HepG2 (cell line): Measurements from ENCODE around the gene TAF5. TPM values are rescaled to one million over a fixed set of nuclear protein-coding genes. Genes with fewer than 3 reads are reported as not detected.
A peak's percentile ranks its signal among the peaks of the same experiment; 100 is the strongest.

Experiments
- FOSL2 ChIP-seq: sonication (generic); formaldehyde crosslinking; IDR thresholded peaks from 2 replicates; pipeline ENCODE4 v1.4.0; 2020; ENCODE audit warnings: missing genetic modification reagents
- IRF2 ChIP-seq: IDR thresholded peaks from 2 replicates; pipeline ENCODE4 v1.6.1; 2018; ENCODE audit warnings: missing genetic modification reagents, missing compliant biosample characterization
- RBAK ChIP-seq: sonication (generic); formaldehyde crosslinking; IDR thresholded peaks from 2 replicates; pipeline ENCODE4 v1.5.1; 2020; ENCODE audit warnings: mild to moderate bottlenecking, missing genetic modification reagents
- SIX4 ChIP-seq: sonication (generic); formaldehyde crosslinking; IDR thresholded peaks from 2 replicates; pipeline ENCODE4 v1.4.0; 2020; ENCODE audit warnings: missing genetic modification reagents
- SUZ12 ChIP-seq: fragments of 150-350 bp; IDR thresholded peaks from 2 replicates; pipeline ENCODE4 v1.6.1; 2014; ENCODE audit warnings: low read depth, low read length
- ZNF180 ChIP-seq: sonication (generic); formaldehyde crosslinking; IDR thresholded peaks from 2 replicates; pipeline ENCODE4 v1.4.0; 2020; ENCODE audit warnings: low read depth, missing genetic modification reagents, borderline replicate concordance
- ZNF253 ChIP-seq: sonication (generic); formaldehyde crosslinking; IDR thresholded peaks from 2 replicates; pipeline ENCODE4 v1.8.0; 2022; ENCODE audit warnings: mild to moderate bottlenecking, missing genetic modification reagents, borderline replicate concordance
- ZNF331 ChIP-seq: sonication (generic); formaldehyde crosslinking; IDR thresholded peaks from 2 replicates; pipeline ENCODE4 v1.4.0; 2020; ENCODE audit warnings: missing genetic modification reagents
- ZNF644 ChIP-seq: IDR thresholded peaks from 2 replicates; pipeline ENCODE4 v1.6.1; 2016; ENCODE audit warnings: low read depth
- ZNF724P ChIP-seq: sonication (generic); formaldehyde crosslinking; IDR thresholded peaks from 2 replicates; pipeline ENCODE4 v1.8.0; 2022; ENCODE audit warnings: missing genetic modification reagents, borderline replicate concordance
- ZNF816 ChIP-seq: sonication (generic); formaldehyde crosslinking; IDR thresholded peaks from 2 replicates; pipeline ENCODE4 v1.8.0; 2022; ENCODE audit warnings: missing genetic modification reagents, mild to moderate bottlenecking, borderline replicate concordance
- polyA plus RNA-seq, 8 experiments: library from polyadenylated mRNA; depleted of rRNA in 3 of 8; stranded (reverse) in 7 of 8; unstranded in 1 of 8; fragments of >200 nt; fragmentation: Illumina TruSeq in 4 of 8; extraction: Trizol in 4 of 8; gene quantifications; 2 replicates each; pipeline versions ENCODE4 v1.2.1 to v1.2.3, GENCODE V29; 2011 to 2016; ENCODE audit warnings: low read depth in 4 of 8, missing spikeins in 1 of 8, mixed read lengths in 1 of 8; ENCODE audit not compliant: insufficient read depth in 1 of 8
- total RNA-seq, 5 experiments: library from RNA; depleted of rRNA; stranded (reverse); fragments of >200 nt; fragmentation: Illumina TruSeq; extraction: Trizol; gene quantifications; 2 replicates each; pipeline ENCODE4 v1.2.3, GENCODE V29; 2016; ENCODE audit warnings: low read depth in 1 of 5
- TF ChIP-seq, protein P1 (sequence below): sonication (generic); formaldehyde crosslinking; IDR thresholded peaks from 2 replicates; pipeline ENCODE4 v1.4.0; 2020; ENCODE audit warnings: missing genetic modification reagents
- TF ChIP-seq, protein P2 (sequence below): sonication (generic); formaldehyde crosslinking; IDR thresholded peaks from 2 replicates; pipeline ENCODE4 v1.5.0; 2020; ENCODE audit warnings: mild to moderate bottlenecking, missing genetic modification reagents, borderline replicate concordance
- TF ChIP-seq, protein P3 (sequence below): sonication (generic); formaldehyde crosslinking; IDR thresholded peaks from 2 replicates; pipeline ENCODE4 v1.5.0; 2020; ENCODE audit warnings: mild to moderate bottlenecking, missing genetic modification reagents, borderline replicate concordance

The TAF5 gene
- total and polyA plus RNA-seq, 2 of the 13 experiments (the other 11 are each of a cell fraction or from before 2014, with no cell fraction given) = 3.8 to 8.7 TPM

DNA sequence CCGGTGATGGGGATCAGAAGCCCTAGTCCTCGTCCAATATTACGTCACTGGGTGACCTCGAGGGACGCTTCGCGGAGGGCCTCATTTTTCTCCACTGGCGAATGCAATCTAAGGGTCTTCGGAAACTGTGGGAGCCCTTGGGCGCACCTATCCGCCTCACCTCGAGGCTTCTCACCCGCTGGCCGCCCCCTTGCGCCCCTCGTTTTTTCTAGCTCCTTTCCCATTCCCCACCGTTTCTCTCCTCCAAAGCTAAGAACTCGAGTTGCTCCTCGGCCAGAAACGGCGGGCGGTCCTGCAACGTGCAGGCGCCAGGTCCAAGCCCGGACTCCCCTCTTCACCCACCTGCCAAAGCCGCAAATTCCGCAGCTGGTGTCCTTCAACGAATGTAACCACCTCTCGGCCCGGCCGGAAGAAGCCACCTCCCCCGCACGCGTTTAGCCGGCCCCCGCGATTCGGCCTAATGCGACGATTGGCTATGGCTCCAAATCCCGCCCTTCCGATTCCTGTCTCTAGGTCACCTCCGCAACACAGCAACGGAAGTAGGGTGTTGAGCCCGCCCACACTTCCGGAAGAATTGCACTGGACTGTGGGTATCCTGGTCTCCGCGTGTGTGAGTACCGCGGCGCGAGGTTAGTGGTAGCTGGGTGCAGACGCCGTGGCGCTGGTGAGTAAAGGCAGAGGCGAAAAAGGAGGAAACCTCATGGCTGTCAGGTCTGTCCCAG is 28.5 kb downstream of the TAF5 start, which contains the start of the genes ATP5MK and PDCD11 (continued):
- TF ChIP-seq, protein P1, sequence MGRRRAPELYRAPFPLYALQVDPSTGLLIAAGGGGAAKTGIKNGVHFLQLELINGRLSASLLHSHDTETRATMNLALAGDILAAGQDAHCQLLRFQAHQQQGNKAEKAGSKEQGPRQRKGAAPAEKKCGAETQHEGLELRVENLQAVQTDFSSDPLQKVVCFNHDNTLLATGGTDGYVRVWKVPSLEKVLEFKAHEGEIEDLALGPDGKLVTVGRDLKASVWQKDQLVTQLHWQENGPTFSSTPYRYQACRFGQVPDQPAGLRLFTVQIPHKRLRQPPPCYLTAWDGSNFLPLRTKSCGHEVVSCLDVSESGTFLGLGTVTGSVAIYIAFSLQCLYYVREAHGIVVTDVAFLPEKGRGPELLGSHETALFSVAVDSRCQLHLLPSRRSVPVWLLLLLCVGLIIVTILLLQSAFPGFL (CRISPR knock-in tag) = no peak
- TF ChIP-seq ZNF724P (CRISPR knock-in tag) (peak; percentile 50), SIX4 (no peak; the same call in 1 of the 2 replicates), ZNF331 (CRISPR knock-in tag) (peak; percentile 55; the same call in 1 of the 2 replicates), ZNF180 (0 out of 2 replicates have a peak, but pooled peaks have one; percentile 48), SUZ12 (no peak), FOSL2 (CRISPR knock-in tag) (peak; percentile 8; the same call in 1 of the 2 replicates), ZNF253 (CRISPR knock-in tag) (no peak), ZNF644 (CRISPR knock-in tag) (no peak), ZNF816 (CRISPR knock-in tag) (no peak), IRF2 (CRISPR knock-in tag) (peak; percentile 48), RBAK (CRISPR knock-in tag) (no peak)
- TF ChIP-seq, protein P2, sequence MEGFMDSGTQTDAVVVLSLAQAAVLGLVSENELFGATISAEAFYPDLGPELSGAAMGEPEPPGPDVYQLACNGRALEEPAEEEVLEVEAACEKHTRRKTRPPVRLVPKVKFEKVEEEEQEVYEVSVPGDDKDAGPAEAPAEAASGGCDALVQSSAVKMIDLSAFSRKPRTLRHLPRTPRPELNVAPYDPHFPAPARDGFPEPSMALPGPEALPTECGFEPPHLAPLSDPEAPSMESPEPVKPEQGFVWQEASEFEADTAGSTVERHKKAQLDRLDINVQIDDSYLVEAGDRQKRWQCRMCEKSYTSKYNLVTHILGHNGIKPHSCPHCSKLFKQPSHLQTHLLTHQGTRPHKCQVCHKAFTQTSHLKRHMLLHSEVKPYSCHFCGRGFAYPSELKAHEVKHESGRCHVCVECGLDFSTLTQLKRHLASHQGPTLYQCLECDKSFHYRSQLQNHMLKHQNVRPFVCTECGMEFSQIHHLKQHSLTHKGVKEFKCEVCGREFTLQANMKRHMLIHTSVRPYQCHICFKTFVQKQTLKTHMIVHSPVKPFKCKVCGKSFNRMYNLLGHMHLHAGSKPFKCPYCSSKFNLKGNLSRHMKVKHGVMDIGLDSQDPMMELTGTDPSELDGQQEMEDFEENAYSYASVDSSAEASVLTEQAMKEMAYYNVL = peak; percentile 81; the same call in 1 of the 2 replicates
- TF ChIP-seq, protein P3, sequence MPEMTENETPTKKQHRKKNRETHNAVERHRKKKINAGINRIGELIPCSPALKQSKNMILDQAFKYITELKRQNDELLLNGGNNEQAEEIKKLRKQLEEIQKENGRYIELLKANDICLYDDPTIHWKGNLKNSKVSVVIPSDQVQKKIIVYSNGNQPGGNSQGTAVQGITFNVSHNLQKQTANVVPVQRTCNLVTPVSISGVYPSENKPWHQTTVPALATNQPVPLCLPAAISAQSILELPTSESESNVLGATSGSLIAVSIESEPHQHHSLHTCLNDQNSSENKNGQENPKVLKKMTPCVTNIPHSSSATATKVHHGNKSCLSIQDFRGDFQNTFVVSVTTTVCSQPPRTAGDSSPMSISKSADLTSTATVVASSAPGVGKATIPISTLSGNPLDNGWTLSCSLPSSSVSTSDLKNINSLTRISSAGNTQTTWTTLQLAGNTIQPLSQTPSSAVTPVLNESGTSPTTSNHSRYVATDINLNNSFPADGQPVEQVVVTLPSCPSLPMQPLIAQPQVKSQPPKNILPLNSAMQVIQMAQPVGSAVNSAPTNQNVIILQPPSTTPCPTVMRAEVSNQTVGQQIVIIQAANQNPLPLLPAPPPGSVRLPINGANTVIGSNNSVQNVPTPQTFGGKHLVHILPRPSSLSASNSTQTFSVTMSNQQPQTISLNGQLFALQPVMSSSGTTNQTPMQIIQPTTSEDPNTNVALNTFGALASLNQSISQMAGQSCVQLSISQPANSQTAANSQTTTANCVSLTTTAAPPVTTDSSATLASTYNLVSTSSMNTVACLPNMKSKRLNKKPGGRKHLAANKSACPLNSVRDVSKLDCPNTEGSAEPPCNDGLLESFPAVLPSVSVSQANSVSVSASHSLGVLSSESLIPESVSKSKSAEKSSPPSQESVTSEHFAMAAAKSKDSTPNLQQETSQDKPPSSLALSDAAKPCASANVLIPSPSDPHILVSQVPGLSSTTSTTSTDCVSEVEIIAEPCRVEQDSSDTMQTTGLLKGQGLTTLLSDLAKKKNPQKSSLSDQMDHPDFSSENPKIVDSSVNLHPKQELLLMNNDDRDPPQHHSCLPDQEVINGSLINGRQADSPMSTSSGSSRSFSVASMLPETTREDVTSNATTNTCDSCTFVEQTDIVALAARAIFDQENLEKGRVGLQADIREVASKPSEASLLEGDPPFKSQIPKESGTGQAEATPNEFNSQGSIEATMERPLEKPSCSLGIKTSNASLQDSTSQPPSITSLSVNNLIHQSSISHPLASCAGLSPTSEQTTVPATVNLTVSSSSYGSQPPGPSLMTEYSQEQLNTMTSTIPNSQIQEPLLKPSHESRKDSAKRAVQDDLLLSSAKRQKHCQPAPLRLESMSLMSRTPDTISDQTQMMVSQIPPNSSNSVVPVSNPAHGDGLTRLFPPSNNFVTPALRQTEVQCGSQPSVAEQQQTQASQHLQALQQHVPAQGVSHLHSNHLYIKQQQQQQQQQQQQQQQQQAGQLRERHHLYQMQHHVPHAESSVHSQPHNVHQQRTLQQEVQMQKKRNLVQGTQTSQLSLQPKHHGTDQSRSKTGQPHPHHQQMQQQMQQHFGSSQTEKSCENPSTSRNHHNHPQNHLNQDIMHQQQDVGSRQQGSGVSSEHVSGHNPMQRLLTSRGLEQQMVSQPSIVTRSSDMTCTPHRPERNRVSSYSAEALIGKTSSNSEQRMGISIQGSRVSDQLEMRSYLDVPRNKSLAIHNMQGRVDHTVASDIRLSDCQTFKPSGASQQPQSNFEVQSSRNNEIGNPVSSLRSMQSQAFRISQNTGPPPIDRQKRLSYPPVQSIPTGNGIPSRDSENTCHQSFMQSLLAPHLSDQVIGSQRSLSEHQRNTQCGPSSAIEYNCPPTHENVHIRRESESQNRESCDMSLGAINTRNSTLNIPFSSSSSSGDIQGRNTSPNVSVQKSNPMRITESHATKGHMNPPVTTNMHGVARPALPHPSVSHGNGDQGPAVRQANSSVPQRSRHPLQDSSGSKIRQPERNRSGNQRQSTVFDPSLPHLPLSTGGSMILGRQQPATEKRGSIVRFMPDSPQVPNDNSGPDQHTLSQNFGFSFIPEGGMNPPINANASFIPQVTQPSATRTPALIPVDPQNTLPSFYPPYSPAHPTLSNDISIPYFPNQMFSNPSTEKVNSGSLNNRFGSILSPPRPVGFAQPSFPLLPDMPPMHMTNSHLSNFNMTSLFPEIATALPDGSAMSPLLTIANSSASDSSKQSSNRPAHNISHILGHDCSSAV (CRISPR knock-in tag) = no peak
